GM19452 (cell line): ENCODE data around the gene SARS2.
A peak's percentile ranks its signal among the peaks of the same experiment; 100 is the strongest.
"Not testable (repeated sequence)": the region's sequence is repeated elsewhere in the genome, so short reads cannot be mapped to it uniquely, and the experiment has no call there.

Experiments
- ATAC-seq: cut with Tn5 transposase; IDR thresholded peaks from one replicate; pipeline ENCODE4 v1.9.1; 2021; ENCODE audit not compliant: unreplicated experiment

Gene SARS2

DNA sequence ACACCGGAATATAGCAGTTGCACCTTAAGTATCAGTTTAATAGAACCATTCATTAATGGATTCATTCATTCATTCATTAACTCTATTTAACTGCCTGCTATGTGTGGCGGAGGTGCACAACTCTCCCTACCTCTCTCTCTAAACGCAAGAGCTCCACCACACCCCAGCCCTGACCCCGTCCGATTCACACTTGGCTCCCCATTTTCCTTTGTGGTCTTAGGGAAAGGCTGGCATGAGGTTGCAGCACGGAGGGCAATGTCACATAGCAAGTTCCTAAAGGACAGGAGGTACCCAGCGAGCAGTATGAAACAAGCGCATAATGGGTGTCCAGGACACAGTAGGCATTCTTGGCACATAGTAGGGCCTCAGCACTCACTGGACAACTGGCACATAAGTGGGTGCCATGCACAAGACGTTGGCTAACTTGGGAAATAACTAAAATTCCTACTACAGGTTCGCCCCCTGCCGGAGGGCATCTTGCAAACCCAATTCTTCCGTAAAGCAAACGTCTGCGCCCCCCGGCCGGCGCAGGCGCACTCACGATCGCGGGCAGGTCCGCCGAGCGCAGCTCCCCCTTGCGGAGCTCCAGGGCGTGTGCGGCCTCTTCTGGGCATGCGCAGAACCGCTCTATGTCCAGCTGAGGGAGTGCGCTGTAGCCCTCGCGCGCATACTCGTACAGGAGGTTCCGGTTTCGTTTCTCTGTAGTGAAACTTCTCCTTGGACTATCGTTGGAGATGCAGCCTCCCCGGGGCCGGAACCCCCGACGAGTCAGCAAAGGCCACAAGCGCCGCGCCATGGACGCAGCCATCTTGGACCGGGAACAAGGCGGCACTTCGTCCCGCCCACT is at the start of gene SARS2:
Gene SARS2 (minus strand): TSS at position 835 of the 847 bp plus-strand sequence. CDS start 27 bp downstream, at position 808.
- peak; percentile 68 for ATAC-seq

DNA sequence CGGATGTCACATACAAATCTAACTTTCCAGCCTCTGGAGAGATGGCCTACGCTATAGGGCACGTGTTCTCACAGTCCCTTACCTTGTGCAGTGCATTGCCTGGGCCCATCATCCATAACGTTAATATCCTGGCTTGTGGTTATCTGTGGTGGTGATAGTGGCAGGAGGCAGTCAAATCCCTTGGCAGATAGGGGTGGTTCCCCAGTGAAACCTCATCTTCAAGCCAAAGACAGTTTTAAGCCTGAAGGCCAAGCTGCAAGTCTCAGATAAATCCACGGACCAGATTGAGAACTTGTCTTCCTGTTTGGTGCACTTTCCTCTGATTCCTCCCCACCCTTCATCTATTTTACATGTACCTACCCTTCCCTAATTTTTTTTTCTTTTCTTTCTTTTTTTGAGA is 49.2 kb upstream of the SARS2 start:
- no peak for ATAC-seq

DNA sequence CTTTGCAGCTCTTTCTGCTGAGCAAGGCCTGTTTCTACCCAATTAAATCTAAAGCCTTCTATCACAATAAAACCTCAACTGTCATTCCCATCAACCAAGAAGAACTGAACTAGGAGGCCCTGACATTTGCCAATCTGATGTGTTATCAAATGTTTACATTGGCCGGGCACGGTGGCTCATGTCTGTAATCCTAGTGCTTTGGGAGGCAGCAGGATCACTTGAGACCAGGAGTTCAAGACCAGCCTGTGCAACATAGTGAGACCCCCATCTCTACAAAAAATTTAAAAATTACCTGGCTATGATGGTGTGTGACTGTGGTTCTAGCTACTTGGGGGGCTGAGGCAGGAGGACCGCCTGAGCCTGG is 47.7 kb upstream of the SARS2 start:
- ATAC-seq = no peak

DNA sequence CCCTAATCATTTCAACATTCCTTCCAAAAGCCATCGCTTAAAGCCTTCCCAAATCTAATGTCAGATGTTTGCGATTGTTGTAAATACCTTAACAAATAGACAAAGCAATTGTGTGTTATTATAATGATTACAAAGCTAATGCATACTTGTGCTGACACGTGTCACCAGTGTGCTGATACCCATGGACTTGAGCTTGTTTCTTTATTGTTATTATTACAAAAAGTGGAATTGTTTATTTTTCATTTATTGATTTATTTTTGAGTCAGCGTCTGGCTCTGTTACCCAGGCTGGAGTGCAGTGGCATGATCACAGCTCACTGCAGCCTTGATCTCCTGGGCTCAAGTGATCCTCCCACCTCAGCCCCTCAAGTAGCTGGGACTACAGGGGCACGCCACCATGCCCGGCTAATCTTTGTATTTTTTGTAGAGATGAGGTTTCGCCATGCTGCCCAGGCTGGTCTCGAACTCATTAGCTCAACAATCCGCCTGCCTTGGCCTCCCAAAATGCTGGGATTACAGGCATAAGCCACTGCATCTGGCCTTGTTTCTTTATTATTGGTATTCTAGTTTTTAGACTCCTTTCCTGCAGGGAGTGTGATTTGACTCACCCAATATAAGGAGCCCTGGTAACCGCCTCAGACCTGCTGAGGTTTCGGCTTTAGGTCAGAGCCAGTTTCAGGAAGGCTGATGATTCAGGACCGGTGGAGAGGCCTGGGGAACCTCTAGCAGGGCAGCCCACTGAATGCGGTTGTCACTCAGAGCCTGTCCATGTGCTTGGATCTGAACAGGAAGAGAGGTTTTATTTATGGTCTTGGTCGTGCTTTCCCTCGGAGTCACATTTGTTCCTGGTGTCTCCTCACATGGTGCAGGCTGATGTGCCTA is 47.1 kb upstream of the SARS2 start:
- ATAC-seq = peak; percentile 71

DNA sequence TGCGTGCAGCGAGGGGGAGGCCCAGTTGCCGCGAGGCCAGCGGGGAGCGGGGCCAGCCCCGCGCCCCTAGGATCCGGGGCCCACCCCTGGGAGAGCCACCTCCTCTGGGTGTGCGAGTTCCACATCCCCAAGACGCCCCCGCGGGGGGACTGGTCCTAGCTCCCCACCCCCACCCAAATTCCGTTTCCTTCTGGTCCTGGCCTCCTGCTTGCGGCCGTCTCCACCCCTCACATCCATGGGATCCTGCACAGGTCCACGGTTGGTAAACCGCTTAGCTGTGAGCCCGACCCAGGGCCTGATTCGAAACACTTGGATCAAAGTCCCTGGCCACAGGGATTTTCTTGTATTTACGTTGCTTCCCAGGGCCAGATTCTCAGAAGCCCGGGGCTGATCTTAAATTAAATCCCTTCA is 45.3 kb upstream of the SARS2 start:
- no peak for ATAC-seq

- no peak for ATAC-seq
Observed at GRCh38 chr19:38975214-38975860, 44.8 kb upstream of the SARS2 start, which contains the start of gene FBXO17. Gene FBXO17 (minus strand): TSS chr19:38975742. CDS start chr19:38950319, 25,423 bp downstream.

DNA sequence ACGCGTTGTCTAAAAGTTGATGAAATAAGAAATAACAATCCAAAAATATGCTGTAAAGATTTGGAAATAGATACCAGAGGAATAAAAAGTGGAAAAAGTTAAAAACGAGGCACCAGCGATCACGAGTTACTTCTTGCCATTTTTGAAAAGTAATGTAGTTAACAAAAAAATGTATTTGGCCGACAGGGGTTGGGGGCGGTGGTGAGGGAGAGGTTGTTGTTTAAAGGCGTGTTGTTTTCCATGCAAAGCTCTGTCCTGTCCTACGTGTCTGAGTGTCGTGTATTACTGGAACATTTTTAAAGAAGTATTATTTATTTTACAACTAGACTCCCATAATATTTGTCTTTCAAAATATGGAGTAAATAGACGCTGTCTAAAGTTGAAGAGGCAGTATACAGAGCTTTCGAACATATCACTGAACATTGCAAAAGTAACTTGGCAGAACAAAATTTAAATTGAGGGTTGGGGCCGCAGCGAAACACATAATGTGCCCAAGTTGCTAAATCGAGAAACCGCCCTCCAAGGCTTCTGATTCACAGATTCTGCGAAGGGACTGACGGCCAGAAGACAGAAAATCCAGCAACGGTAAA is 44.2 kb upstream of the SARS2 start:
- no peak for ATAC-seq

DNA sequence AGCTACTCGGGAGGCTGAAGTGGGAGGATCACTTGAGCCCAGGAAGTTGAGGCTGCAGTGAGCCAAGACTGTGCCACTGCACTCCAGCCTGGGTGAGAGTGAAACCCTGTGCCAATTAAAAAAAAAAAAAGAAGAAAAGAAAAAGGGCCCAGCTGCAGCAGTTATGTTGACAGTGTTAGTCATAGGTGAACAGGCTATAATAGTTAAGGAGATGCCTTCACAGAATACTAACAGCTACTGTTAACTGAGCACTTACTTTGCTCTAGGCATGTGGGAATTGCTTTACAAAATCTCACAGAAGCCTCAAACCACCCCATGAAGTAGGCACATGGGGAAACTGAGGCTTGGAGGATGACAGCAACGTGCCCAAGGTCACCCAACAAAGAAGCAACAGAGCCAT is 41.1 kb upstream of the SARS2 start:
- ATAC-seq = no peak

DNA sequence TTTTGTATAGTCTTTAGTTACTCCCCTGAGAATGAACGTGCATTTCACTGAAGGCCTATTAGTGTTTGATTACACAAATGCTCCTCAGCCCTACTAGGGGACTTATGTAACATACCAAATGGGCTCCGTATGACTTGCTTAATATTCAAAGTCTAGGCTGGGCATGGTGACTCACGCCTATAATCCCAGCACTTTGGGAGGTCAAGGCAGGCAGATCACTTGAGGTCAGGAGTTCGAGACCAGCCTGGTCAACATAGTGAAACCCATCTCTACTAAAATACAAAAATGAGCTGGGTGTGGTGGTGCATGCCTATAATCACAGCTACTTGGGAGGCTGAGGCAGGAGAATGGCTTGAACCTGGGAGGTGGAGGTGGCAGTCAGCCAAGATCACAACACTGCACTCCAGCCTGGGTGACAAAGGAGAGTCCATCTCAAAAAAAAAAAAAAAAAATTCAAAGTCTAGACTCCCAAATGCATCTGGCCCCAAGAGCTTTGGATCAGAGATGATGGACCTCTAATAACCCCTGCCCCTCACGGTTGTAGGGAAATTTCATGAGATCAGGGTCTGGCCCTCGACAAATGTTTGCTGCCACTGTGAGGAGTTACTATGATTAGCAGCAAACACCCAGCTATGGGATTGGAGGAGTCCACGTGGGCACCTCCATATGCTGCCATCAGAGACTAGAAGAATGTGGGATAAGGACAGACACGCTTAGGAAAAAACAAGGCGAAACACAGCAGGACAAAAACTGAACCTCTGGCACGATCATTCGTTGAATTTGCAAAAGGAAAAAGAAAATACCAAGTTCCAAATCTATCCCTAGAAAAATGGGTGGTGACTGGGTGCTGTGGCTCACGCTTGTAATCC is 40.3 kb upstream of the SARS2 start:
- no peak for ATAC-seq

- ATAC-seq = not testable (repeated sequence)
Observed at GRCh38 chr19:38966149-38966548, 35.6 kb upstream of the SARS2 start.

DNA sequence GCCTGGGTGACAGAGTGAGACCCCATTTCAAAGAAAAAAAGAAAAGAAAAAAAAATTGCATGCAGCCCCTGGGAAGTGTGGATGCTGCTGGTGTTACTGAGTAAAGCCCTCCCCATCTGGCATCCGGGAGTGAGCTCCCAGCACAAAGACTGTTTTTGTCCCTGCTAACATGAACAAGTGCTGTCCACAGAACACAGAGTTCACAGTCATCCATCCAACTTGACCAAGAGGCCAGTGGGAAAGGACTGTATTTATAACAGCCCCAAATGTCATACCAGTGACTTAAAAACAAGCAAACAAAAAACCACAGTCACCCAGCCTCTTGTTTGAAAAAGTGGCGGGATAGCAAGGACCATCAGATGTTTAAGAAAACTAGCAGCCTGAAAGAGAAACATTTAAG is 34.2 kb upstream of the SARS2 start:
- ATAC-seq = no peak

DNA sequence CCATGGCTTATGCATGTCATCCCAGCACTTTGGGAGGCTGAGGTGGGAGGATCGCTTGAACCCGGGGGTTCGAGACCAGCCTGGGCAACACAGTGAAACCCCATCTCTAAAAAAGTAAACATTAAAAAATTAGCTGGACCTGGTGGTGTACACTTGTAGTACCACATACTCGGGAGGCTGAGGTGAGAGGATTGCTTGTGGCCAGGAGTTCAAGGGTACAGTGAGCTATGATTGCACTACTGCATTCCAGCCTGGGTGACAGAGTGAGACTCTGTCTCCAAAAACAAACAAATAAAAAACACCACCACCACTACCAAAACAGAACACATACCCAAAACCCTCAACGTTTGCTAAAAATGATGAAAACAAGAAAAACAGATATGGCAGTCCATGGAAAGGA is 29.1 kb upstream of the SARS2 start:
- ATAC-seq = no peak

DNA sequence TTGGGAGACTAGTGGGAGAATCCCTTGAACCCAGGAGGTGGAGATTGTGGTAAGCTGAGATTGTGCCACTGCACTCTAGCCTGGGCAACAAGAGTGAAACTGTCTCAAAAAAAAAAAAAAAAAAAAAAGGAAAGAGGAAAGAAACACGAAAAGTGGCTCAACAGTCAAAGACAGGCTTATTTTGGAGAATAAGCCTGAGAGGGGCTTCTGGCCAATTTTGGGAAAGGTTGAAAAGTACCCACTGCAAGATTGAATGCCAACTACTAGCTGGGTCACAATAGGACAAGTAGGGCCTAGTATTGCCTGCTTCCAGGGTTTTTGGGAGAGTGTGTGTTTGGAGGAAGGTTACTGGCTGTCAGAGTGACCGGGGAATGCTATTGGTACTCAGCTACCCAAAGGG is 27.7 kb upstream of the SARS2 start:
- ATAC-seq = no peak

DNA sequence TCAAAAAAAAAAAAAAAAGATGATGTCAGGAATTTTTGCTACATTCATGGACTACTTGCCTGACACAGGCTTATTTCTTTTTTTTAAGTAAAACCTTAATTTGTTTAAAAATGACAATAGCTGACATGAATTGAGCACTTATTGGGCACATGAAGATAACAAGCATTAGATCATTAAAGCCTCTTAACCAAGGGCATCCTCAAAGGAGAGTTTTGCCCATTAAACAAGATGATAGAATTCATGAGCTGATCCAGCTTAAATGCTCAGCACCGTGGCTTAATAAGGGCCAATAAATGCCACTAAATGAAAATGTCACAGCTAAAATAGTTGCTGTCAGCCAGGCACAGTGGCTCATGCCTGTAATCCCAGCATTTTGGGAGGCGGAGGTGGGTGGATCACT is 25.7 kb upstream of the SARS2 start:
- ATAC-seq = no peak

- no peak for ATAC-seq
Observed at GRCh38 chr19:38953677-38954076, 23.1 kb upstream of the SARS2 start.

- ATAC-seq = no peak
Observed at GRCh38 chr19:38952395-38953165, 22.0 kb upstream of the SARS2 start.

DNA sequence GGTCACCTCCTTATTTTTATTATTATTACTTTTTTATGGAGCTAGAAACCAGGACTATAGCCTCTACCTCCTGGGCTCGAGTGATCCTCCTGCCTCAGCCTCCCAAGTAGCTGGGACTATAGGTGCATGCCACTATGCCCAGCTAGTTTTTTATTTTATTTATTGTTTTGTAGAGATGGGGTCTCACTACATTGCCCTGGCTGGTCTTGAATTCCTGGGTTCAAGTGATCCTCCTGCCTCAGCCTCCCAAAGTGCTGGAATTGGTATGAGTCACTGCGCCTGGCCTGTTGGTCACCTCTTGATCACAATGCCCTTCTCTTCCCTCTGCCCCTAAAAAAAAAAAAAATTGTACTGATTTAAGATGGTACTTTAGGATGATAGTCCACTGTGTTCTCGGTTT is 20.6 kb upstream of the SARS2 start:
- no peak for ATAC-seq

DNA sequence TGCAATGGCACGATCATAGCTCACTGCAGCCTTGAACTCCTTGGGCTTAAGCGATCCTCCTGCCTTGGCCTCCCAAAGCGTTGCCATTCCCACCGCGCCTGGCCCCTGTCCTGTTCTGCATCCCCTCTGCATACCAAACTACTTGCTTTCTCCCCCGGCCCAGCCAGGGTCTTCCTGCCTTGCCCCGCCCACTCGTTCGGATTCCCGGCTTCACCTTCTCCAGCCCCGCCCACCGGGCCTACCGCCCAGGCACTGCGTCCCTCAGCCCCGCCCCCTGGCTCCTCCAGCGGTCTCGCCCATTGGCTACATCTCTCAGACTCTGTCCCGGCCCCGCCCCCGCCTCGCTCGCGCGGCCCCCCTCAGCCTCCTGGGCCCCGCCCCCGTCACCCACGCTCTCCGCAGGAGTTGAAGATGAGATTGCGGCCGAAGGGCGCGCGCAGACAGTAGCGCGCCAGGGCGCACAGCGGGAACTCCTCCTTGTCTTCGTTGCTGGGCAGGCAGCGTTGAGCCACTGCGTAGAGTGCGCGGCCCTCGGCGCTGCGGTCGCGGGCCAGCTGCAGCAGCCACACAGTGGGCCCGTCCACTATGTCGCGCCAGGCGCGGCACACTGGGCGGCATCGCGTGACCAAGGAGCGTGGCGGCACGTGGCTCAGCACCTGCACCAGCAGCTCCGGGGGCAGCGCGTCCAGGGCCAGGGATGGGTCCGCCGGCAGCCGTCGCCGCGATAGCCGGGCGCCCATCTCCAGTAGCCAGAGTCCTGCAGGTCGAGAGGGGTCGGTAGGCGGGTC is 19.2 kb upstream of the SARS2 start:
- ATAC-seq = no peak
